Anterior cingulate cortex (tissue), 58 donors: ENCODE measurements around the gene DHDH.

Source experiments
- DNase-seq, 58 donors: peaks; one replicate each; lab custom pipeline; 2025; lab: John Stamatoyannopoulos, UW

Gene DHDH

GRCh38 chr19:48989701-48990291, 56.3 kb downstream of the DHDH start:
- peak in 20 of 58 donors; percentile 1 to 64 (median 14) for DNase-seq

DNA sequence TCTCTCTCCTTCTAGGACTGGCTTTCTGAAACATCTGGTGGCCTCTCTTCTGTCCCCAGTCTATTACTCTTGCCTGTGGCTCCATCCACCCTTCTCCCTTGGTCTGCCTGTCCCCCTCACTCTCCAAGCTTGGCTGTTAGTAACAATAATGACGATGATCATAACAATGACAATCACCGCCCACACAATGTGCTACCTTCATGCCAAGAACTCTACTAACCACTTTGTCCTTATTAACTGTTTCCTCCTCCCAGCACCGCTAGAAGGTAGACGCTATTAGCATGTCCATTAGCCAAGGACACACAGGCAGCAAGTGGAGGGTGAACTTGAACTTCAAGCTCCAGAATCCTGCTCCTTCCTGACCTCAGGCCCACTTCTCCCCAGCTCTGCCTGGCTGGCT, 56.9 kb downstream of the DHDH start:
- DNase-seq, result no peak

DNA sequence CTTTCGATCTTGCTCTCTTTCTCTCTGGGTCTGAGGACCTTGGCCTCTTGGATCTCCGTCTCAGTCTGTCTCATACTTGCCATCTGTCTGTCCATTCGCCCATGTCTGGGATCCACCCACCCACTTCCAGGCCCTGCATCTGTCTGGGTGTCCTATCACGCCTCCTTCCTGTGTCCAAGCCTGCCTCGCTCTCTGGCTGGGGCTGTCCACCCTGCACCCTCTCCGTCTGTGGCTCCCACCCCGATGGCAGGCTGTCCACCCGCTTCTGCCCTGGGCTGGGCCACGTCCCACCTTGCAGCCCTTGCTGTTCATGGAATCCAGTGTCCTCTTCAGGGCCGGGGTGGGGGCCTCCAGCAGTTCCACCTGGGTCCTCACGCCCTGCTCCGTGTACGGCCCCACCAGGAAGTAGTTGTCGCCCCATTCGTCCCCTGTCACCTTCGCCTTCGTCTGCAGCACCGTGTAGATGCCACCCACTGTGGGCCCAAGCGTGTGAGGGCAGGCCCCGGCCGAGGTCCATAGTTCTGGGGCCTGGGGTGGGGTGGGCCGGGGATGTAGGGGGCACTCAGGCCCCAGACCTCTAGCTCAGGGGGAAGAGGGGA, 57.6 kb downstream of the DHDH start:
- no peak for DNase-seq

- peak in 22 of 58 donors; percentile 1 to 51 (median 20) for DNase-seq
Observed at GRCh38 chr19:48991873-48992580, 58.5 kb downstream of the DHDH start.

DNA sequence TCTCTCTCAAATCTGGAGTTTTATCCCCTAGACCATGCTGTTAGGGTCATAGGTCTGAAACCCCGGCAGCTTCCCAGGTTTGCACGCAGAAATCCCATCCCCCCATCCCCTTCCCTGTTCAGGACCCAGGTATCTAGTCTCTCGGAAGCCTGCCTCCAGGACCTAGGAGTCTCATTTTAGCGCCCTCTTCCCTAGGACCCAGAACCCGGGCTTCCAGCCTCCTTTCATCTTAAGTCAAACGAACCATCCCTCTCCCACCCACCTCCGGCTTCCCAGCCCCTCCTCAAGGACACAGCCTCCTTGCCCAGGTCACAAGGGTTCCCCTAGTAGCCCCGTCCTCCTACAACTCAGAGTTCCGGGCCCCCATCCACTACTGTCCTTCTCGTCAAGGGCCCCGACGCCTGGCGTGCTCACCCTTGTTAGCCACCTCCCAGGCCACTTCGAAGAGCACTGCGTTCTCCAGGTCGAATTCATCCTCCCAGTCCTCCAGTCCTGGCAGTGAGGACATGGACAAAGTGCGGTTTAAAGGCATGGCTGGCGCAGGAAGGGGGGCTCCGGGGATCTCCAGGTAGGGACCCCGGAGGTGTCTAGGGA, 59.2 kb downstream of the DHDH start:
- peak in 14 of 58 donors; percentile 31 to 61 (median 46) for DNase-seq

DNA sequence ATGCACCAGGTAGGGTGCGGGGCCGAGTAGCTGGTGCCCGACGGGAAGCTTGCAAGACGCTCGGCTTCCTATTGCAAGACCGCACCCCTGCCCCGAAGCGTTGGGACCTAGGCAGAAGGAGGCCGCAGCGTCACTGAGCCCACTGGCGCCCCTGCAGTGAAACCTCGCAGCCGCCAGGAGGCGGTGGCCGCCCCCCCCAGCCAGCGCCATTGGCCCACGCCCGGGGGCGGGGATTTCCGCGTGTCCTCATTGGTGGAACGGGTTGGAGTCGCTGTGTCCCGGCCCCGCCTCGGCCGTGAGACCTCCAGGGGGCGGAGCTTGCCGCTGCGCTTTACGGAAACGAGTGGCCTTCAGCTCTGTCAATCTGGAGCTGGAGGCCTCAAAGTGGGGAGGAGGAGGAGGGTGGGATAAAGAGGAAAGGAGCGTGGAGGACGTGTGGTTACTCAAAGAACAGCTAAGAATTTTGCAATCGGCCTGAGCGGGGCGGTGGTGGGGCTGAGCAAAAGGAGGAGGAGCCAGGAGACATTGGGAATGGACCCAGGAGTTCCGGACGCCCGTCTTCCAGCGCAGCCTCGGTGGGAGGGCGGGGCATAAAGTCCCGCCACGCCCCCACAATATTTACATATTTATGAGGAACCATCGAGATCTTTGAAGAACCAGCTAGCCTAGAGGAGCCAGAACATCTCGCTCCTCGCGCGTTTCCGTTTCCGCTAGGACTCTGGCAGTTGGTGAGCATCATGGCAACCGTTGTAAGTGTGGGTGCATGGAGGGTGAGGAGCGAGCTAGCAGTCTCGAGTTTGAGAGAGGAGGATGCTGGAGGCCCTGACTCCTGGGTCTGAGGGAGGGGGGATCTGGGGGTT, 59.9 kb downstream of the DHDH start, which contains the start of the genes GYS1 and RUVBL2:
GYS1 (minus strand) TSS at position 135 of the 860 bp plus-strand sequence. CDS start 197 bp downstream, outside the sequence.
RUVBL2 (plus strand) TSS at position 713 of the 860 bp plus-strand sequence; CDS start at position 738, 25 bp downstream.
- DNase-seq, result peak; percentile 95 to 100 (median 99)

DNA sequence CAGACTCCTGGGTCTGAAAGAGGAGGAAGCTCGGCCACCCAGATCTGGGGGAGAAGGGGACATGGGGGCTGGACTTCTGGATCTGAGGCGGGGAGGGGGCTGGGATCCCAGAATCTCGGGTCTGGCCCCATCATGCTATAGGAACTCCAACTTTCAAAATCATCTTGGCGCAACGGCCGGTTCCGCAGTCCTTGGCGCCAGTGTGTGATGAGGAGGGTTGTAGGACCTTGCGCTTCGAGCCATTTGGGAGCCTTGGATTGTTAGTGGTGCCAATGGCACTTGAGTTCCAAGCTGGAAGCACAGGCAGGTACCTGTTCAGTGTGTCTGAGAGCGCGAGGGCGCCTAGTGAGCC, 60.5 kb downstream of the DHDH start:
- peak in 1 of 58 donors; percentile 69 for DNase-seq
